Fibroblast of lung (primary cell): ENCODE measurements around the gene SH3GL1.

Source experiments
- EZH2 ChIP-seq: IDR thresholded peaks from 2 replicates; pipeline ENCODE4 v1.5.1; 2012; ENCODE audit warnings: low read length, control low read depth, mild to moderate bottlenecking; ENCODE audit errors: missing control alignments
- TF ChIP-seq, protein P1 (sequence below), 2 donors: IDR thresholded peaks in 1 of 2; conservative IDR thresholded peaks in 1 of 2; 1 replicate in 1 of 2; 2 replicates in 1 of 2; pipeline ENCODE4 v1.5.1; 2011 to 2012; ENCODE audit warnings: low read length in 2 of 2, control low read depth in 1 of 2, inconsistent platforms in 1 of 2, low read depth in 1 of 2, mild to moderate bottlenecking in 1 of 2

DNA sequence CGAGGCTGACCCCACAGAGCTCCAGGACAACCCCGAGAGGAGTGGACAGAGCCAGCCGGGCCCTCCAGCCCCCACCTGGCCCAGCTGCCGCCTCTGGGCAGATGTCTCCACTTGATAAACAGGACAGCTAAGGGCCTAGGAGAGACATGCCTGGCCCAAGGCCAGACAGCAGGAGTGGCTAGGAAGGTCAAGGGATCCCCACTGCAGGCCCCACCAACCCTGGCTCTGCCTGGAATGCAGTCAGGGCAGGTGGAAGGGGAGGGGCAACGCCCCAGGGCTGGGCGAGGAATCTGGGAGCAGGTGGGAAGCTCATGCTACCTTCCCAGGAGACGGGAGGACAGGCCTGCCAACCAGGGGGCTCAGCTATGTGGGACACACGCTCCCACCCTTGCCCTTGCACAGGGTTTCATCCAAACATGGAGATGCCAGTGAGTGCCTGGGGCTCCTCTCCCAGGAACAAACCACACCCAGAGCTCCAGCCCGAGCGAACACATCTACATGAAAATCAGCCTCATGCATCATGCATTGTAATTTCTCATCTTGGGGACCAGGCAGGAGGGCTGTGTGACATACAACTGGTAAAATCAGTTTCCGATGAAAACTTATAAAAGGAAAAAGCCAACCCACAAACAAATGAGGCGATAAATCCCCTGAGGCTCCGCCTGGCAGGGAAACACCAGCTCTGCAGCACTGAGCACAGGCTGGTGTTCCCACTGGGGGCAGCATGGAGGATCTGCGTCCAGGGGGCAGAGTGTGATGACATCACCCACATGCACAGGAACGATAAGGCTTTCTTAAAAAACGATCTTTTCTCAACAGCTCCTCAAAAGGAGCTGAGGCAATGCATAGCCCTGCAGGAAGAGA lies 25.0 kb downstream of the SH3GL1 start:
- TF ChIP-seq, protein P1, sequence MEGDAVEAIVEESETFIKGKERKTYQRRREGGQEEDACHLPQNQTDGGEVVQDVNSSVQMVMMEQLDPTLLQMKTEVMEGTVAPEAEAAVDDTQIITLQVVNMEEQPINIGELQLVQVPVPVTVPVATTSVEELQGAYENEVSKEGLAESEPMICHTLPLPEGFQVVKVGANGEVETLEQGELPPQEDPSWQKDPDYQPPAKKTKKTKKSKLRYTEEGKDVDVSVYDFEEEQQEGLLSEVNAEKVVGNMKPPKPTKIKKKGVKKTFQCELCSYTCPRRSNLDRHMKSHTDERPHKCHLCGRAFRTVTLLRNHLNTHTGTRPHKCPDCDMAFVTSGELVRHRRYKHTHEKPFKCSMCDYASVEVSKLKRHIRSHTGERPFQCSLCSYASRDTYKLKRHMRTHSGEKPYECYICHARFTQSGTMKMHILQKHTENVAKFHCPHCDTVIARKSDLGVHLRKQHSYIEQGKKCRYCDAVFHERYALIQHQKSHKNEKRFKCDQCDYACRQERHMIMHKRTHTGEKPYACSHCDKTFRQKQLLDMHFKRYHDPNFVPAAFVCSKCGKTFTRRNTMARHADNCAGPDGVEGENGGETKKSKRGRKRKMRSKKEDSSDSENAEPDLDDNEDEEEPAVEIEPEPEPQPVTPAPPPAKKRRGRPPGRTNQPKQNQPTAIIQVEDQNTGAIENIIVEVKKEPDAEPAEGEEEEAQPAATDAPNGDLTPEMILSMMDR (conservative IDR thresholded peaks at IDR 0.05 in 1 of 2, IDR thresholded peaks at IDR 0.05 in 1 of 2; ENCODE audit: low read depth in 1 of 2, low read length in 2 of 2): peak; percentile 35 to 63
- TF ChIP-seq EZH2: no peak
